Naive B cell (primary cell): Measurements from ENCODE around the gene PPP2R5E. TPM values are rescaled to one million over a fixed set of nuclear protein-coding genes. Genes with fewer than 3 reads are reported as not detected.

Source experiments
- ATAC-seq, 2 donors: fragments of 150-1000 bp; cut with Tn5 transposase; 2 replicates each; pipeline ENCODE4 v1.10.0; 2021; ENCODE audit warnings: low read depth in 2 of 2, mild to moderate bottlenecking in 2 of 2, moderate library complexity in 2 of 2
- DNase-seq: peaks from one replicate; pipeline ENCODE4 v3.0.0; 2022
- H3K27ac Mint-ChIP-seq, 6 donors: one replicate each; pipeline ENCODE4 v1.8.0; 2020 to 2022; ENCODE audit warnings: mild to moderate bottlenecking in 6 of 6, mixed read lengths in 6 of 6, moderate library complexity in 5 of 6, inconsistent platforms in 2 of 6
- H3K27me3 Mint-ChIP-seq, 3 donors: one replicate each; pipeline ENCODE4 v1.8.0; 2021 to 2022; ENCODE audit warnings: mixed read lengths in 3 of 3, mild to moderate bottlenecking in 1 of 3
- H3K36me3 Mint-ChIP-seq, 2 donors: one replicate each; pipeline ENCODE4 v1.8.0; 2020 to 2022; ENCODE audit warnings: mixed read lengths in 2 of 2, inconsistent platforms in 1 of 2, mild to moderate bottlenecking in 1 of 2
- H3K4me1 Mint-ChIP-seq, 3 donors: one replicate each; pipeline ENCODE4 v1.8.0; 2020 to 2022; ENCODE audit warnings: mixed read lengths in 3 of 3, inconsistent platforms in 1 of 3, mild to moderate bottlenecking in 1 of 3, moderate library complexity in 1 of 3
- H3K4me3 Mint-ChIP-seq, 8 donors: one replicate each; pipeline ENCODE4 v1.8.0; 2020 to 2022; ENCODE audit warnings: mild to moderate bottlenecking in 8 of 8, mixed read lengths in 8 of 8, moderate library complexity in 8 of 8, inconsistent platforms in 2 of 8
- H3K9me3 Mint-ChIP-seq, 7 donors: one replicate each; pipeline ENCODE4 v1.8.0; 2020 to 2022; ENCODE audit warnings: mixed read lengths in 7 of 7, mild to moderate bottlenecking in 5 of 7, inconsistent platforms in 2 of 7, moderate library complexity in 1 of 7
- polyA plus RNA-seq, 6 donors: library from polyadenylated mRNA; unstranded; fragments of 300-500 nt; fragmentation: Illumina TruSeq; gene quantifications; one replicate each; pipeline ENCODE4 v1.2.3, GENCODE V29; 2021; ENCODE audit warnings: low read depth in 6 of 6

The PPP2R5E gene
- polyA plus RNA-seq, 6 donors from 2014 or later: 32.8 to 52.1 (median 38.3) TPM

DNA sequence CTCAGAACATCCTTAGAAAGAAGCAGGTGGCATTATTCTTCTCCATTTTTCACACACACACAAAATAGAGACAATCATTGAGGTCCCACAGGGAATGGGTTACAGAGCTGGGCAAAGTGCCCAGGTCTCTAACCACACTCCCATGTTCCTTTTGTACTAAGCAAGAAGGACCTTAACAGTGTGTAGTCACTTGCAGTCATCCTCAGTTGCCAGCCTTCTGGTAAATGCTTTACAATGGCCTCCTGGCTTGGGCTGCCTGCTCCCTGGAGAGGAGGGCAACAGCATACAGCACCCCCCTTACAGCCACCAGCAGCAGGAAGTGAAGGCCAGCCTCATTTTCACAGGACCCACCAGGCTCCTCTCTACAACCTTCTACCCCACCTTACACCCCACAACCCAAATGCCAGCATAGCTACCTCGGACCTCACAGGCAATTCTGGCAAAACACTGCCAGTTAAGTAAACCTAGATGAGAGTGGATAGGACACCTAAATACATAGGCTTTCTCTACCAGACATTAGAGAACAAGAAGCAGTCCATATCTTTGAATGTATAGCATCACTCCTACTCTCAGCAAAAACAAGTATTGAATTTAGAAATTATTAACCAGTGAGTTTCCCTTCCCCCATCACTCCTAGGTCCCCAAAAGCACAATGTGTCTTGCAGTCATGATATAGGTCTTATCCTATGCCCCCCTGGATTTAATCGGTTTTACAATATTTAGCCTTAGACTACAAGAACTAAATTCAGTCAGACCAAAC, 88.1 kb downstream of the PPP2R5E start:
- Mint-ChIP-seq H3K27me3 (no peaks in the 10 kb centered on the region), H3K9me3 (no peaks in the 10 kb centered on the region), H3K27ac (peak overlapping the region in 5 of 6 donors; percentile 44 to 79 (median 72)), H3K4me3 (peak overlapping the region in 1 of 8 donors; percentile 16), H3K4me1 (peaks cover 6 to 28% (median 24%) of the 10 kb centered on the region in 3 donors), H3K36me3 (peaks cover 14 to 19% of the 10 kb centered on the region in 2 donors)
- ATAC-seq (no peak), DNase-seq (no peak)

DNA sequence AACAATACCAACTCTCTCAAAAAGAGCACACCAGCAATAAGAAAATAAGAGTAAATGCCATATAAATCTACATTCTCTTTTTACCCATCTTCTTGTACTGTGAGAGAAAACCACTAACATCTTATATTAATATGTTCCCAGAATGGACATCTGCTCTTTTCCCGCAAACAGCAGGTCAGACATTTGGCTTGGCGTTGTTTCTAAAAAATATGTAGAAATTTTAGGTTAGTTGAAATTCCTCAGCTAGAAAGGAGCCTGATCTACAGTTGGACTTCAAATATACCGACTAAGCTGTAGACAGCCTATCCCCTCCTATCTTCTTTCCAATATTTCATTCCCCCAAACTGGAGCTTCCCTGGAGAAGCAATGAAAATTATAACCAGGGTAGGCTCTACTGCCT, 88.7 kb downstream of the PPP2R5E start:
- H3K9me3 Mint-ChIP-seq: no peaks in the 10 kb centered on the region
- DNase-seq (no peak), ATAC-seq (no peak)
- peaks cover 14 to 20% of the 10 kb centered on the region in 2 donors for H3K36me3 Mint-ChIP-seq
- peak overlapping the region in 2 of 6 donors; percentile 69 to 72 for H3K27ac Mint-ChIP-seq
- no peaks in the 10 kb centered on the region for H3K27me3 Mint-ChIP-seq
- peaks cover 6 to 28% (median 20%) of the 10 kb centered on the region in 3 donors for H3K4me1 Mint-ChIP-seq
- H3K4me3 Mint-ChIP-seq: no peak overlapping the region

DNA sequence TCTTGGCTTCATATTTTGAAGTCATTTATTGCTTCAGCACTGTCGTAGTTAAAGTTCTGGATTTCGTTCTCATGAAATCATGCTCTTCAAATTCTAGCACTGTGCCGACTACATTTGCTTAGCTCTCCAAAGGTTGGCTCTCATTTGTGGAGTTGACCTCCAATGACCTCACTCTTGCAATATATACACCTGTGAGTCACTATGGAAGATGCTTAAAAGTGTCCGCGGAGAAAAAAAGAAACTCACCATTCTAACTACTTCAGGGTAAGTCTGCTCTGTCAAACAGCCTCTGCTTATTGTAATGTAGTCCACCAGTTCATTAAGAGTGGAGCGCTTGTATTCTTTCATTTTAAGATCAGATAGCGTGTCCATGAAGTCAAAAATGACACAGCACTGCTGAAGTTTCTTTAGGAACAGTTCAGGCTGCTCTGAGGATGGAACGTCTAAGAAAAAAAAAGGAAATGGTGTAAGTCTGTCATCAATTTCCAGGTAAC, 89.7 kb downstream of the PPP2R5E start:
- peaks cover 14 to 20% of the 10 kb centered on the region in 2 donors for H3K36me3 Mint-ChIP-seq
- no peak overlapping the region for H3K4me3 Mint-ChIP-seq
- H3K4me1 Mint-ChIP-seq: peaks cover 6 to 28% (median 20%) of the 10 kb centered on the region in 3 donors
- no peaks in the 10 kb centered on the region for H3K9me3 Mint-ChIP-seq
- peak overlapping the region in 1 of 6 donors; percentile 45 for H3K27ac Mint-ChIP-seq
- ATAC-seq (no peak), DNase-seq (no peak)
- no peaks in the 10 kb centered on the region for H3K27me3 Mint-ChIP-seq

DNA sequence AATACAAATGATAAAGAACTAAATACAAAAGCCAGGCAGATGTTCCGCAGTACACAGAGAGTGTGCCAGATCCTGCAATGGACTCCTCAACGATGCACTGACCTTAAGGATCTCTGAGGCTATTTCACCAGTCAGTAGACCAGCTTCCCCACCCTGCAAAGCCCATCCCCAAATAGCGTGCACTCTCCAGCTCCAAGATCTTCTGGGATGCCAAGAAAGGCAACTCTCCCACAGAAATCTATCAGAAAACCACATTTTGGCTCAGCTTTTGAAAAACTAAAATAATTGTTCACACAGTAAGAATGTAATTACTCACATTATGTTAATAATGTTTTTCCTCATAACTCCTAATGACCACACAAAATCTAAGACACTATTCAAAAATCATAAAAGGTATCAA, 90.4 kb downstream of the PPP2R5E start:
- peaks cover 14 to 17% of the 10 kb centered on the region in 2 donors for H3K36me3 Mint-ChIP-seq
- no peak overlapping the region for H3K4me3 Mint-ChIP-seq
- H3K27ac Mint-ChIP-seq: no peak overlapping the region
- DNase-seq (no peak), ATAC-seq (no peak)
- peaks cover 6 to 24% (median 15%) of the 10 kb centered on the region in 3 donors for H3K4me1 Mint-ChIP-seq
- no peaks in the 10 kb centered on the region for H3K9me3 Mint-ChIP-seq
- no peaks in the 10 kb centered on the region for H3K27me3 Mint-ChIP-seq

DNA sequence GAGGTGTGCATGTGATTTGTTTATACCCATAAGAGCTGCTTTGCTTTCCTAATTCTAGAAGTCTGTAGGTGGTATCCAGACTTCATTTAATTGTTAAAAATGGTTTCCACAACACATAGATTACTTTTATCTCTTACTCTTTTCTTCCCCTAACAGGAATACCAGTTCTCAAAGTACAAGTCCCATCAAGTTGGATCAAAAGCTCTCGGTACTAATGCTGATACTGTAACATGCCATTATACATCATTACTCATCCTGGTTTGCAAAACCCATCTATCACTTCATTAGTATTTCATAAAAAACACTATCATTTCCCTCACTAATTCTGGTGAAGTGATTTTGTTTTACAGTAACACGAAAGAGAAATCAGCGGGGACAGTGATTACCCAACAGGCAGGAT, 94.3 kb downstream of the PPP2R5E start:
- DNase-seq (no peak), ATAC-seq (no peak)
- Mint-ChIP-seq H3K27ac (no peak overlapping the region), H3K4me3 (no peak overlapping the region), H3K36me3 (peaks cover 22 to 23% of the 10 kb centered on the region in 2 donors), H3K27me3 (no peaks in the 10 kb centered on the region), H3K9me3 (no peaks in the 10 kb centered on the region), H3K4me1 (peaks cover 0 to 22% (median 18%) of the 10 kb centered on the region in 3 donors)

DNA sequence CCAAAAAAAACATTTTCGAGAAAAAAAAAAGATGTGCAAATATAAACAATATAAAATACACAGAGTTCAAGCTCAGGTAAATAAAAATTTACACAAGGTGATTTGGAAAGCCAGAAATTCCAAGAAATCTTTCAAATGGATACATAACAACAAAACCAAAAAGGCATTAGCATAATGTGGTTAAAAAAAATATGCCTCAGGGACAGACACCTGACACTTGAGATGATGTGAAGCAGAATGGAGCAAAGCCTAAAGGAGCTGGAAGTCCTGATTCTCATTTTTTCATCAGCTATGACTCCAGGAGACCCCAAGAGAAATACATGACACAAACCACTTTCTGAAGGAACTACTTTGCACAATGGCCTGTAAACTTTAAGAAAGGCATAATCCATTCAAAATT, 98.6 kb downstream of the PPP2R5E start:
- H3K4me1 Mint-ChIP-seq: peaks cover 12 to 27% (median 23%) of the 10 kb centered on the region in 3 donors
- peak overlapping the region in 1 of 6 donors; percentile 20 for H3K27ac Mint-ChIP-seq
- no peak for ATAC-seq

DNA sequence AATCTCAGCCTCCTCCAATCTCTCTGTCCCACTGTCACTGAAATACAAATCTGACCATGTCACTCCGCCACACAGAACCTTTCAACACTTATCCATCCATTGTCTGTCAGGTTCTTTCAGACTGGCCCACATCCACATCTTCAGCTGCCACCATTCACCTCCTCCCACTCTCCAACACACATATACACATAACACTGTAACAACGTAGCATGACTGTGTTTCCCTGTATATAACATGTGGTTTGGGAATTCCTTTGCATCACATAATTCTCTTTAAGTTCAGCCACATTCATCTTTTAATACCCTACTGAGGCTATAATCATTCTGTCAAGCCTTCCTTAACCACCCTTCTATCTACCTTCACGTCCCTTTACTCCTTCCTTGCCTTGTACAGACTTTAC, 99.2 kb downstream of the PPP2R5E start:
- peaks cover 8 to 19% of the 10 kb centered on the region in 2 donors for H3K36me3 Mint-ChIP-seq
- H3K9me3 Mint-ChIP-seq: no peaks in the 10 kb centered on the region
- H3K4me1 Mint-ChIP-seq: peaks cover 12 to 27% (median 23%) of the 10 kb centered on the region in 3 donors
- DNase-seq (no peak), ATAC-seq (no peak)
- no peaks in the 10 kb centered on the region for H3K27me3 Mint-ChIP-seq
- peak overlapping the region in 3 of 6 donors; percentile 5 to 86 (median 20) for H3K27ac Mint-ChIP-seq
- no peak overlapping the region for H3K4me3 Mint-ChIP-seq

More for the DNA sequence above, 98.6 kb downstream of the PPP2R5E start:
- Mint-ChIP-seq H3K36me3 (peaks cover 8 to 19% of the 10 kb centered on the region in 2 donors), H3K4me3 (no peak overlapping the region), H3K9me3 (no peaks in the 10 kb centered on the region), H3K27me3 (no peaks in the 10 kb centered on the region)
- DNase-seq: no peak

DNA sequence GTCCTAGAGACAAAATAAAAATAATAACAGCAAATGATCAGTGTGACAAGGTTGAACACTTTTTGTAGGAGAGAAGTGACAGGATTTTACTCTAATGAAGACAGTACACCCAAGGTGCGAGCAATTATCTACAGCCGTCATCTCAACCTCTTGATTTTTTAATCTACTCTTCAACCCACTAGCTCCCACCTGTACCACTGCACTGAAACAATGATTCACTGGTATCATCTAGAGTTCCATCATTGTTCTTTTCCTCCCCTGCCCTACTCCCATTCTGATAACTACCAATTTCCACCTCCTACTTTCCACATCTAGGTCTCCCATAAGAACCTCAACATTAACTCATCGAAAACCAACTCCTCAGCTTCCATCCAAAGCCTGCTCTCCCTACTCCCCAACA, 99.8 kb downstream of the PPP2R5E start:
- ATAC-seq (no peak), DNase-seq (no peak)
- Mint-ChIP-seq H3K9me3 (no peaks in the 10 kb centered on the region), H3K4me3 (no peak overlapping the region), H3K4me1 (peaks cover 16 to 29% (median 28%) of the 10 kb centered on the region in 3 donors), H3K36me3 (peaks cover 8 to 19% of the 10 kb centered on the region in 2 donors), H3K27ac (peak overlapping the region in 1 of 6 donors; percentile 12), H3K27me3 (no peaks in the 10 kb centered on the region)

DNA sequence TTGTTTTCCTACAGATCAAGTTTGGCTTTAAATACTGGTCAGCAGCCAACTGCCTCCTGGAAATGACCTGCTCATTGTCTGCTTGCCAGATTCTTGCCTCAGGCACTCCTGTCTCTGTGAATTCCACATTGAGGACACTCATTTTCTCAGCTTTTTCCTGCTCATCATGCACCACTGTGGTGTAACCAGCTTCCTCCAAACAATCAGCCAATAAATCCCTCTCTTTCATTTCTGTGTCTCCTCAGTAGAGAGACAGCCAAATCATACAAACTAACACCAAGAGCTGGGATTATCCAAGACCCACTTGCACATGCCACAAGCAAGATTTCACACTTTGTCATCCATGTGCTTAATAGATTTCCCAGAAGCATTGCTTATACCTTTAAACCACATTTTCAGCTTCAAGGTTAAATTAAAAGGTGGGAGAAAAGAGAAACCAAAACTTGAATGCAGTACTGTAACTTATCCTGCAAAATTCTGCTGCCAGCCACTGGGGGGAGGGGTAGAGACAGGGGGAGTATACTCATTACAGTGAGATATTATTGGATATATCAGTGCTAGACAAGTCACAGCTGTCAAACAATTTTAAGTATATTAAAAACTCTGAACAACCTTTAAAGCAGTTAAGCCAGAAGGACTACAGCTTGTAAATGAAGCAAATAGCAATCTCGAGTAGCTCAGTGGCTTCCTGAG, 105.0 kb downstream of the PPP2R5E start:
- peaks cover 7 to 14% of the 10 kb centered on the region in 2 donors for H3K36me3 Mint-ChIP-seq
- no peak for DNase-seq
- ATAC-seq: peak in 1 of 2 donors; percentile 46
- peak overlapping the region in 2 of 6 donors; percentile 5 to 50 for H3K27ac Mint-ChIP-seq
- no peaks in the 10 kb centered on the region for H3K9me3 Mint-ChIP-seq
- no peaks in the 10 kb centered on the region for H3K27me3 Mint-ChIP-seq
- no peak overlapping the region for H3K4me3 Mint-ChIP-seq
- peaks cover 40 to 53% (median 48%) of the 10 kb centered on the region in 3 donors for H3K4me1 Mint-ChIP-seq

DNA sequence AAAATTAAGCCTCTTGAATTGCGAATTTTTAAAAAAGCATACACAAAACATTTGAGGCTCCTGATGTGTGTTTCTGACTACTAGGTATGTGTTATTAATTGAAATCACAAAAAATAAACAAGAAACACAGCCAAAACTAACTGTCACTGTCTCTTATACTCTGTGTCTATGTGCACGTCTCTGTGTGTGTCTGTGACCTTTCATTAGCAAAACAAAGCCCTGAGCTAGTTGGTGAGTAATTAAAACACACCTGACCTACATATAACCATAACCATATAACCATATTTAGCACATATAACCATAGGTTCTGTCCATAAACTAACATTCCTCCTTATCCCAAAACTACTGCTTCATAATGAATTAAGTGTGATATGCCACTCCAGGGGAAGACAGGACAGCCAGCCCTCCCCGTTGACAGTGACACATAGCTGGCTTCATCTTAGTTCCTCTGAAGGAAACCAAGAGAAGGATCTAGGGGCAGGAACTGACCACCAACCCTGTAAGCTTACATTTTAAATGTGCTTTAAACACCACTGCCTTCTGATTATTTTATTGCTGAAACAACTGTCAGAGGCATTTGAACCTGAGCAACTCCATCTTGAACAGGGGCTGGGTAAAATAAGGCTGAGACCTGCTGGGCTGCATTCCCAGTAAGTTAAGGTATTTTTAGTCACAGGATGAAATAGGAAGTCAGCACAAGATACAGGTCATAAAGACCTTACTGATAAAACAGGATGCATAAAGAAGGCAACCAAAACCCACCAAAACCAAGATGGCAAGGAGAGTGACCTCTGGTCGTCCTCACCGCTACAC, 106.7 kb downstream of the PPP2R5E start:
- no peak overlapping the region for H3K4me3 Mint-ChIP-seq
- peak overlapping the region in 3 of 6 donors; percentile 6 to 79 (median 76) for H3K27ac Mint-ChIP-seq
- no peaks in the 10 kb centered on the region for H3K27me3 Mint-ChIP-seq
- DNase-seq: no peak
- peaks cover 7 to 8% of the 10 kb centered on the region in 2 donors for H3K36me3 Mint-ChIP-seq
- H3K4me1 Mint-ChIP-seq: peaks cover 48 to 56% (median 56%) of the 10 kb centered on the region in 3 donors
- no peak for ATAC-seq
- H3K9me3 Mint-ChIP-seq: no peaks in the 10 kb centered on the region

DNA sequence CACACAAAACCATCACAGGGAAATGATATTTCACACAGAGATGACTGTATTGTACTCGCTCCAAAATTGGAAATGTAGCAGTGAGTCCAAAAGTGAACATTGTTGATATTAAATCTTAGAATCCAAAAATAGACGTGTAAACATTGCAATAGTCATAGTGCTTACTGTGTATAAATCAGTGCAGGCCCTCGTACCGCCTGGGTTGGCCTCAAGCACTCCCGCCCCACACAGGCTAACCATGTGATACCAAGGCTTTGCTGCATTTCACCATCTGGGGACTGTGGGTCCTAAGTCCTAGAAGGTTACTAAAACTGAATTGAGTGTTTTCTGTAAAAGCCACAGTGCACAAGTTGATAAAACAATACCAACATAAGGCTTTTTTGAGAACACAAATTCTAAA, 107.3 kb downstream of the PPP2R5E start:
- H3K4me3 Mint-ChIP-seq: peak overlapping the region in 3 of 8 donors; percentile 10 to 74 (median 43)
- no peaks in the 10 kb centered on the region for H3K27me3 Mint-ChIP-seq
- peaks cover 4 to 7% of the 10 kb centered on the region in 2 donors for H3K36me3 Mint-ChIP-seq
- ATAC-seq (no peak), DNase-seq (no peak)
- H3K27ac Mint-ChIP-seq: peak overlapping the region in 4 of 6 donors; percentile 7 to 79 (median 26)
- H3K4me1 Mint-ChIP-seq: peaks cover 48 to 56% (median 56%) of the 10 kb centered on the region in 3 donors
- H3K9me3 Mint-ChIP-seq: no peaks in the 10 kb centered on the region

DNA sequence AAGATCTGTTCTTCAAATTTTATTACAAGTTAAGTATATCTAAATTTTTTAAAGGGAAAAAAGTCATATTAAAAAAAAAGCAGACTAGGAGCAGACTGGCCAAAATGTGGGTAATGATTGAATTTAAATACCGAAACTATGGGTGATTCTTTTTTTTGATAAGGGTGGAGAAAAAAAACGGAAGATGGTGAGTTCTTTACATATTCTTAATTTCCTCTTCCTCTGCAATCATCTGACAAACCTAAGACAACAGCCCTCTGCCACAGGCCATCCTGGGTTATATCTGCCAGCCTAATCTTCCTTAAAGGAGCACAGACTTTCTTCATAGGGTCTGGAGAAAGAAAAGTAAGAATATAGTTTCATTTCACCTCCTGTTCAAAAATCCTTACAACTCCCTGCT, 108.0 kb downstream of the PPP2R5E start:
- H3K4me3 Mint-ChIP-seq: peak overlapping the region in 2 of 8 donors; percentile 30 to 43

More for the DNA sequence above, 108.0 kb downstream of the PPP2R5E start:
- Mint-ChIP-seq H3K36me3 (peaks cover 3 to 7% of the 10 kb centered on the region in 2 donors), H3K27me3 (no peaks in the 10 kb centered on the region), H3K4me1 (peaks cover 45 to 55% (median 55%) of the 10 kb centered on the region in 3 donors), H3K27ac (peak overlapping the region in 4 of 6 donors; percentile 7 to 79 (median 22)), H3K9me3 (no peaks in the 10 kb centered on the region)
- no peak for DNase-seq
- ATAC-seq: no peak
